Heart left ventricle (tissue), 16 donors: ENCODE results near the gene ITGB3. TPM values are rescaled to one million over a fixed set of nuclear protein-coding genes. Genes with fewer than 3 reads are reported as not detected.

ENCODE experiments used
- ATAC-seq, 4 donors: fragments of 200-7000 bp; cut with Tn5 transposase; one replicate each; pipeline ENCODE4 v1.9.1; 2020 to 2022; ENCODE audit warnings: moderate library complexity in 4 of 4, mild to moderate bottlenecking in 3 of 4, moderate number of reproducible peaks in 1 of 4
- DNase-seq, 5 donors: peaks; one replicate each; pipeline ENCODE4 v3.0.0-alpha.2; 2020
- H3K27ac ChIP-seq, 12 donors: fragments of 200-600 bp; sonication (generic) in 4 of 12; one replicate each; pipeline versions ENCODE4 v1.5.0 to v1.8.0; 2016 to 2022; ENCODE audit warnings: mild to moderate bottlenecking in 2 of 12
- H3K27me3 ChIP-seq, 9 donors: fragments of 200-600 bp; sonication (generic) in 2 of 9; one replicate each; pipeline versions ENCODE4 v1.5.1 to v1.8.0; 2016 to 2022; ENCODE audit warnings: mild to moderate bottlenecking in 3 of 9
- H3K36me3 ChIP-seq, 9 donors: fragments of 200-600 bp; sonication (generic) in 2 of 9; one replicate each; pipeline versions ENCODE4 v1.5.0 to v1.8.0; 2018 to 2022; ENCODE audit warnings: mild to moderate bottlenecking in 2 of 9
- H3K4me1 ChIP-seq, 12 donors: fragments of 200-600 bp; sonication (generic) in 4 of 12; one replicate each; pipeline versions ENCODE4 v1.5.0 to v1.8.0; 2016 to 2022; ENCODE audit warnings: mild to moderate bottlenecking in 3 of 12
- H3K4me3 ChIP-seq, 12 donors: fragments of 200-600 bp; sonication (generic) in 4 of 12; one replicate each; pipeline versions ENCODE4 v1.5.0 to v1.8.0; 2017 to 2022; ENCODE audit warnings: mild to moderate bottlenecking in 9 of 12, moderate library complexity in 4 of 12
- H3K9me3 ChIP-seq, 12 donors: fragments of 200-600 bp; sonication (generic) in 4 of 12; one replicate each; pipeline versions ENCODE4 v1.5.0 to v1.8.0; 2016 to 2022; ENCODE audit warnings: mild to moderate bottlenecking in 1 of 12
- POLR2A ChIP-seq, 2 donors: fragments of 450-650 bp; IDR thresholded peaks; one replicate each; pipeline ENCODE4 v1.6.1; 2017; ENCODE audit warnings: antibody characterized with exemption in 2 of 2, mild to moderate bottlenecking in 2 of 2, moderate library complexity in 2 of 2
- WGBS, 4 donors: extraction: QIAGEN DNeasy Blood & Tissue Kit in 2 of 4; methylation state at CpG; one replicate each; pipeline versions ENCODE4 v1.1.5 to v1.1.7; 2013 to 2018; 5-methylcytosine and 5-hydroxymethylcytosine counted together
- intact Hi-C, 10 donors: fragments of 100-400 bp; cut with DNase I; formaldehyde crosslinking; loops; one replicate each; pipeline versions ENCODE4 v1.11.1 to v1.14.2; 2022
- polyA plus RNA-seq, 2 donors: library from polyadenylated mRNA; stranded (reverse); fragments of 200-250 nt; gene quantifications; one replicate each; pipeline ENCODE4 v1.2.3, GENCODE V29; 2013
- total RNA-seq, 9 donors: library from RNA; depleted of rRNA in 2 of 9; stranded (reverse); fragments of >200 nt in 2 of 9; fragmentation: NEBNext Ultra II Directional in 3 of 9; extraction: Animal tissue kit (Norgen Biotek cat#: 25700) in 3 of 9; gene quantifications; one replicate each; pipeline versions ENCODE4 v1.1.0 to v1.2.4, GENCODE V29; 2016 to 2023
- TF ChIP-seq, protein P1 (sequence below), 12 donors: fragments of 200-600 bp; sonication (generic) in 4 of 12; IDR thresholded peaks; one replicate each; pipeline versions ENCODE4 v1.5.0 to v1.8.0; 2018 to 2022; ENCODE audit warnings: antibody characterized with exemption in 12 of 12, mild to moderate bottlenecking in 5 of 12
- donor health status: ischemic (EF 13 %, LVEDD 7.1; RV severe dilation, severe dysfunction).
- donor health status: healthy with polysubstance abuse.
- donor health status: DM: no; HTN: yes; CAD: no.
- donor health status: DM: no; HTN: no; CAD: no.
- donor health status: ischemic (EF 25% LVEDD 6.9; RV normal size, moderate dysfunction).
- donor health status: ischemic (EF 25% LVEDD 5.7; RV mildly dilated, moderate dysfunction).
- donor health status: healthy.
- donor health status: DM: yes; HTN: yes; CAD: no.
- donor health status: ischemic (EF 35%, LVEDD 5.7; RV mildly dilated, moderate dysfunction).
- donor health status: nonischemic (EF 11% LVEDD 7.7; RV severe dilation, severe dysfunction).
- donor health status: DM: yes; HTN: yes; CAD: no.
- donor health status: PGD.
- donor health status: ischemic (EF 29% LVEDD 5.4; RV normal size, mild dysfunction).
- donor health status: nonischemic (EF 23%, LVEDD 6.1; RV moderate dilation, normal function).

ITGB3 gene
- total and polyA plus RNA-seq, 11 donors: 1.3 to 14.8 (median 4.8) TPM

DNA sequence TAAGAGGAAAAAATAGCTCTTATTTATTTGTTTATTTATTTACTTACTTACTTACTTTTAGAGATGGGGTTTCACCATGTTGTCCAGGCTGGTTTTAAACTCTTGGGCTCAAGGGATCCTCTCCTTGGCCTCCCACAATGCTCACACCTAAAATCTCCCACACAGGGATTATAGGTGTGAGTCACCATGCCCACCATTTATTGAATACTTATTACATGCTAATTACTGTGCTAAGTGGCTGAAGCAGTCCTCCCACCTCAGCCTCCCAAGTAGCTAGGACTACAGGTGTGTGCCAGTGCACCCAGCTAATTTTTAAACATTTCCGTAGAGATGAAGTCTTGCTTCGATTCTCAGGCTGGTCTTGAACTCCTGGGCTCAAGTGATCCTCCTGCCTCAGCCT is 11.0 kb upstream of the ITGB3 start:
- no peak for DNase-seq
- H3K9me3 ChIP-seq: no peaks in the 10 kb centered on the region
- no peak for TF ChIP-seq POLR2A (IDR thresholded peaks at IDR 0.05)
- TF ChIP-seq, protein P1, sequence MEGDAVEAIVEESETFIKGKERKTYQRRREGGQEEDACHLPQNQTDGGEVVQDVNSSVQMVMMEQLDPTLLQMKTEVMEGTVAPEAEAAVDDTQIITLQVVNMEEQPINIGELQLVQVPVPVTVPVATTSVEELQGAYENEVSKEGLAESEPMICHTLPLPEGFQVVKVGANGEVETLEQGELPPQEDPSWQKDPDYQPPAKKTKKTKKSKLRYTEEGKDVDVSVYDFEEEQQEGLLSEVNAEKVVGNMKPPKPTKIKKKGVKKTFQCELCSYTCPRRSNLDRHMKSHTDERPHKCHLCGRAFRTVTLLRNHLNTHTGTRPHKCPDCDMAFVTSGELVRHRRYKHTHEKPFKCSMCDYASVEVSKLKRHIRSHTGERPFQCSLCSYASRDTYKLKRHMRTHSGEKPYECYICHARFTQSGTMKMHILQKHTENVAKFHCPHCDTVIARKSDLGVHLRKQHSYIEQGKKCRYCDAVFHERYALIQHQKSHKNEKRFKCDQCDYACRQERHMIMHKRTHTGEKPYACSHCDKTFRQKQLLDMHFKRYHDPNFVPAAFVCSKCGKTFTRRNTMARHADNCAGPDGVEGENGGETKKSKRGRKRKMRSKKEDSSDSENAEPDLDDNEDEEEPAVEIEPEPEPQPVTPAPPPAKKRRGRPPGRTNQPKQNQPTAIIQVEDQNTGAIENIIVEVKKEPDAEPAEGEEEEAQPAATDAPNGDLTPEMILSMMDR (IDR thresholded peaks at IDR 0.05): no peak
- 98 to 100% (median 99%) methylated on average over 2 of the region's 2 CpGs for WGBS, 4 donors
- H3K4me1 ChIP-seq: peaks cover 4 to 30% (median 16%) of the 10 kb centered on the region in 12 donors
- ATAC-seq: no peak
- H3K4me3 ChIP-seq: no peak overlapping the region
- intact Hi-C loops: loop anchor here in 1 of 10 donors (5.0 kb wide), 1 partner anchor 35 kb away; no protein-coding TSS in a partner anchor
- H3K27ac ChIP-seq: no peak overlapping the region
- no peaks in the 10 kb centered on the region for H3K27me3 ChIP-seq
- H3K36me3 ChIP-seq: no peaks in the 10 kb centered on the region

DNA sequence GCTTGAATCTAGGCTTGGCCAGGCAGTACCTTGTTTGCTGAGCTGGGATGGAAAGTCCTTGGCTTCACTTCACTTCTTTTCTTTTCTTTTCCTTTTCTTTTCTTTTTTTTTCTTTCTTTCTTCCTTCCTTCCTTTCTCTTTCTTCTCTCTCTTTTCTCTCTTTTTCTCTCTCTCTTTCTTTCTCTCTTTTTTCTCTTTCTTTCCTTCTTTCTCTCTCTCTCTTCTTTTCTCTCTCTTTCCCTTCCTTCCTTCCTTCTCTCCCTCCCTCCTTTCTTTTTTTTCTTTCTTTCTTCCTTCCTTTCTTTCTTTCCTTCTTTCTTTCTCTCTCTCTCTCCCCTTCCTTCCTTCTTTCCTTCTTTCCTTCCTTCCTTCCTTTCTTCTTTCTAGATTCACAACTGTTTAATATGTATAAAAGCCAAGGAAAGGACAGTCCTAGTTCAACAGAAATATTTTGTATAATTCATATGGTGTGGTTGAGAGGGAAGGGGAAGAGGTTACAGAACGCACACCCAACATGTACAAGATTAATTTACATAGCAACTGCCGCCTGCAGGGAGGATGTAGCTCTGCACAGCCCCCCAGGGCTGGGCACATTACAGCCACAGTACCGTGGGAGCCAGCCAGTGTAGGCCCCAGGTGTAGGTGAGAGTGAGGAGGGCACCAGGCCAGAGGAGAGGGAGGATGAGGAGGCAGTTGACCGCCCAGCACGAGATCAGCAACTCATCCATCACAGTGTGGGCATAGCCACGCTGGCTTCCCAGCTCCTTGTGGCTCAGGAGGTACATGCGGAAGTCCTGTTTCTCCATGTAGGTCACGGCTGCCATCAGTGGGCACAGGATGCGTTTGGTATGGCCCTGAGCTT is 9.7 kb upstream of the ITGB3 start:
- Histone ChIP-seq H3K27ac (peak overlapping the region in 2 of 12 donors; percentile 6 to 57), H3K9me3 (no peaks in the 10 kb centered on the region), H3K4me3 (no peak overlapping the region), H3K36me3 (no peaks in the 10 kb centered on the region), H3K27me3 (no peaks in the 10 kb centered on the region), H3K4me1 (peaks cover 4 to 30% (median 16%) of the 10 kb centered on the region in 12 donors)
- TF ChIP-seq POLR2A (IDR thresholded peaks at IDR 0.05): no peak
- TF ChIP-seq, protein P1 (IDR thresholded peaks at IDR 0.05): no peak
- ATAC-seq (no peak), DNase-seq (no peak)
- intact Hi-C loops: loop anchor here in 1 of 10 donors (5.0 kb wide), 1 partner anchor 33 kb away; no protein-coding TSS in a partner anchor
- WGBS, 4 donors: 86 to 91% (median 89%) methylated on average over 9 of the region's 9 CpGs

DNA sequence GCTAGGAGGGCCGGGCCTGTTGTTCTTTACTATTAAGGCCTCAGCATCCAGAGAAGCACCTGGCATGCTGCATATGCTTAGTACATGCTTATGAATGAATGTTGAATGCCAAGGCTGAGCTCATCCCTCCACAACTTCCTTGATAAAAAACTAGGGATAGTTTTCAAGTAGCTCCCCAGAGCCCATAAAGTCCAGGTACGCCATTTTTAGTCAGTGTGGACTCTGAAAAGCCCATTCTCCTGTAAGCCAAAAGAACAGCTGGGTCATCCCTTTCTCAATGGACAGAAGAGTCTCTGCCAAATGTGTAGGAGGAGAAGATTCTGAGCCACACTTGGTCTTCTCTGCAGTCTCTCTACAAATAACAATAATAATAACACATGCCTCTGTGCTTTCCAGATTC is 8.9 kb upstream of the ITGB3 start:
- H3K27ac ChIP-seq: peak overlapping the region in 2 of 12 donors; percentile 27 to 57
- peaks cover 3 to 23% (median 12%) of the 10 kb centered on the region in 12 donors for H3K4me1 ChIP-seq
- DNase-seq: no peak
- no peaks in the 10 kb centered on the region for H3K36me3 ChIP-seq
- H3K27me3 ChIP-seq: no peaks in the 10 kb centered on the region
- intact Hi-C loops: loop anchor here in 1 of 10 donors (5.0 kb wide), 1 partner anchor 33 kb away; no protein-coding TSS in a partner anchor
- peak in 3 of 4 donors; percentile 8 to 66 (median 36) for ATAC-seq
- H3K4me3 ChIP-seq: no peak overlapping the region
- no peak for TF ChIP-seq POLR2A (IDR thresholded peaks at IDR 0.05)
- TF ChIP-seq, protein P1 (IDR thresholded peaks at IDR 0.05): no peak
- no peaks in the 10 kb centered on the region for H3K9me3 ChIP-seq
- 72 to 97% (median 82%) methylated on average over 2 of the region's 2 CpGs for WGBS, 4 donors

DNA sequence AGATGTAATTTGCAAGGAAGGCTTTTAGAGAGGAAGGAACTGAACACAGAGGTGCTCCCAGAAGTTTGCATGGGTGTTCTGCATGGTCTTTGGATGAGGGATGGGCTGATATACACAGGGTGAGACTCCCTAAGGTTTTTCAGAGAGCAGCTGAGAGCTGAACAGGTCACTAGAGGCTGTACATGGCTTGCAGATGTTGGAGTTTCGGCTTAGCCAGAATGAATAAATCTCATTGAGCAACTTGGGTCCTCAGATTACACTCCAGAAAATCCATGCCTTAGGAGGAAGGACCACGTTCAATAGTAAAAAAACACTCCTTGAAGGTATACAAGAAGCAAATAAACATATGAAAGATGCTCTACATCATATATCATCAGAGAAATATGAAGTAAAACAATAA is 7.5 kb upstream of the ITGB3 start:
- no peak overlapping the region for H3K4me3 ChIP-seq
- H3K9me3 ChIP-seq: no peaks in the 10 kb centered on the region
- WGBS, 4 donors: 75 to 88% (median 84%) methylated on average over 2 of the region's 2 CpGs
- peaks cover 0 to 10% (median 0%) of the 10 kb centered on the region in 12 donors for H3K4me1 ChIP-seq
- H3K36me3 ChIP-seq: no peaks in the 10 kb centered on the region
- TF ChIP-seq, protein P1 (IDR thresholded peaks at IDR 0.05): no peak
- no peaks in the 10 kb centered on the region for H3K27me3 ChIP-seq
- DNase-seq (no peak), ATAC-seq (peak in 2 of 4 donors; percentile 20 to 42)
- H3K27ac ChIP-seq: peak overlapping the region in 1 of 12 donors; percentile 32
- intact Hi-C loops: no loop called here
